ENCODE data around the gene DDAH2.

The DDAH2 gene, protein sequence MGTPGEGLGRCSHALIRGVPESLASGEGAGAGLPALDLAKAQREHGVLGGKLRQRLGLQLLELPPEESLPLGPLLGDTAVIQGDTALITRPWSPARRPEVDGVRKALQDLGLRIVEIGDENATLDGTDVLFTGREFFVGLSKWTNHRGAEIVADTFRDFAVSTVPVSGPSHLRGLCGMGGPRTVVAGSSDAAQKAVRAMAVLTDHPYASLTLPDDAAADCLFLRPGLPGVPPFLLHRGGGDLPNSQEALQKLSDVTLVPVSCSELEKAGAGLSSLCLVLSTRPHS

DNA sequence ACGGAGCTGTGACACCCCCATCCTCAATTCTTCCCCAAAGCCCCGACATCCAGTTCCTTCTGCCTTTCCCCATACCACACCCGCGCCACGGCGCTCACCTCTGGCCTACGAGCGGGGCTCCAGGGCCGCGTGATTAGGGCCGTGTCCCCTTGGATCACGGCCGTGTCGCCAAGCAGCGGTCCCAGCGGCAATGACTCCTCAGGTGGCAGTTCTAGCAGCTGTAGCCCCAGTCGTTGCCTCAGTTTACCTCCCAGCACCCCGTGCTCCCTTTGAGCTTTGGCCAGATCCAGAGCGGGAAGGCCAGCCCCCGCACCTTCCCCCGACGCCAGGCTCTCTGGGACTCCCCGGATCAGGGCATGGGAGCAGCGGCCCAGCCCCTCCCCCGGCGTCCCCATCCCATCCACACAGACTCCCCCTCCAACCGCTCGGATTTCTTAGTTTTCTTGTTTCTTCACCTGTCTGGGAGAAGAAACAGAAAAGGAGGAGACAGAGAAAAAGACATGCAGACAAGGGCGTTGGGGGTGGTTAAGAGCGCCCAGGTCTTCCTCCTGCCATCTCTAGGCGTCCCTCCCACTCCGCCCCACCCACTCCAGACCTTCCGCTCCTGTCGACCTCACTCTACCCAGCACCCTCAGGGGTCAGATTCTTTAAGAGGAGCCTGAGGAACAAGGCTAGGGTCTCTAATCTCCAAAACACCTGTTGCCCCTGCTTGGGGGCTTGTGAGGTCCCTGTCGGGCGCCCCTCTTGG is at the start of gene DDAH2:
Gene DDAH2 (minus strand): TSS at position 533 of the 748 bp plus-strand sequence. CDS start 138 bp downstream, at position 395.
- no peak for DNase-seq

- DNase-seq, result no peak
These were observed 49.1 kb upstream of the DDAH2 start for GRCh38 chr6:31778193-31778592.

- DNase-seq, result no peak
These were observed 48.6 kb upstream of the DDAH2 start for GRCh38 chr6:31777667-31778050.

DNA sequence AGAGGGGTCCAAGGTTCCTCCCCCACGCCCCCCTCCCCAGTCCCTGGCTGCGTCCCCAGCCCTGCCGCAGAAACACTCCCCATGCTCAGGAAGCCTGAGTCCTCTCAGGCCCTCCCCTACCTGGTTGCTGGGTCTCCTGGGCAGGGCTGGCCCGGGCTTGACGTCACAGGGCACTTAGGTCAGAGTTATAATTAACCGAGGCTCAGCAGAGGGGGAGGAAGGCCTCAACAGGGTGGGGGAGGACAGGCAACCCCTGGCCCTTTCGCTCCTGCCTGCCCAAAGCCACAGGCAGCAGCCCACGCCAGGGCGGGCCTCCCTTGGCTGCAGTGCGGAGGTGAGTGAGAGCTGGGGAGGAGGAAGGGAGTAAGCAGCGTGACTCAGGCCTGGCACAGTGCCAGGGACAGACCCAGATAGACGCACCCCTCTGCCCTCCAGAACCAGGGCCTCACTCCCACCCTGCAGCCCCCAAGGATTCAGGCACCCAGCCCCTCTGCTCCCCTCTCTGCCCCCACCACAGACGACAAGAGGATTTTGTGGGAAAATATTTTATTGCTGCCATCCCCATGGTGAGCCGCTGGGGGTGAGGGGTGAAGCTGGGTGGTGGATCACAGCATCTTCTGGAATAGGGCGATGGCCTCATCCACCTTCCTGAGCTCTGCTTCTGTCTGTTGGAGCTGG is 48.0 kb upstream of the DDAH2 start, which contains the start of gene VWA7:
Gene VWA7 (minus strand): TSS at position 340 of the 678 bp plus-strand sequence. CDS start 549 bp downstream, outside the sequence.
- DNase-seq, result peak; percentile 79

GRCh38 chr6:31776485-31776988 is 47.4 kb upstream of the DDAH2 start:
- no peak for DNase-seq

DNA sequence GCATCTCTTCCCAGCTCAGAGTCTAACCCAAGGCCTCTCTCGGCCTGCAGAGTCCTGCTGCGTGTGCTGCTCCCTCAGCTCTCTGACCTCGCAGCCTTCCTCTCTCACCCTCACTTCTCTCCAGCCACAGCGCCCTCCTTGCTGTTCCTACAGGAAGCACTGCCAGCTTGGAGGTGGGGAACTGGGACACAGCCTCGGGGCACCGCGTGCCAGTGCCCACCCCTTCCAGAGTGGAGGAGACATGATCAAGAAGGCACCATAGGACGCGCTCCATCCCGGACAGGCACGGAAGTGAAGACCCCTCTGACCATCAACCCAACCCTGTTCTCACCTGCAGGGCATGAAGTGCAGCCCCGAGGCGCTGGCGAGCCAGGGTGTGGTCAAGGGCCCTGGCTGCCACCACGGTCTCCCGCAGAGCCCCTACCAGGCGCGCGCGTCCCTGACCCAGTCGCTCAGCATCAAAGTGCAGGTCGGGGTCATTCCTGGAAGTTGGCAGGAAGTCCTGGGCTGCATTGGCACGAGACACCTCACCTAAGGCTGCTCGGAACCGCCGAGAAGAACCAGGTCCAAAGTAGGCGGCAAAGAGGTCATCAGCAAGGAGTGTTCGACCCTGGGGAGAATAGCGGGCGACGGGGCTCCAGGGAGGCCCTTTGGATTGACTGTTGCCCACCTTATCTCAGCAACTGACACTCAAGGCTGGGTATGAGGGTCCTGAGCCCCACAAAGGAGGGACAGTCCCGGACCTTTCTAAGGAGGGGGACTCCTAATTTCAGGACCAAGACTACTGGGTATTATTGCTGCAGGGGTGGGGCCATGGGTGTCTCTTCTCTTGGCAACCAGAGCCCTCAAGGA is 46.8 kb upstream of the DDAH2 start:
- no peak for DNase-seq

DNA sequence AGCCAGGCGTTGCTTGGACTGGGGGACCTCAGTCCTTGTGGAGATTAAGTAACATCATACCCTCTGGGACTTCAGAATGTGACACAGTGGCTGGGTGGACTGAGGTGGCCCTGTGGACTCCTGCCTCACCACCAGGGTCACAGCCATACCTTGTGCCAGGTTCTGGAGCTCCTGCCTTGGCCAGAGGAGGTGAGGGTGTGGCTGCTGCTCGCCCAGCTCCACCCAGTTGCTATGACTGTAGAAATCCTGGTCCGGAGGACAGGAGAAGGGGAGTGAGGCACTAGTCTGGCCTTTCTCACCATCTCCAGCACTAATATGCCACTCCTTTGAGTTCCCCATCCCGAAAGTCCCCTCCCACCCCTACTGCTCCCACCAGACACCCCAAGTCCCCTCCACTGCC is 46.1 kb upstream of the DDAH2 start:
- no peak for DNase-seq

DNA sequence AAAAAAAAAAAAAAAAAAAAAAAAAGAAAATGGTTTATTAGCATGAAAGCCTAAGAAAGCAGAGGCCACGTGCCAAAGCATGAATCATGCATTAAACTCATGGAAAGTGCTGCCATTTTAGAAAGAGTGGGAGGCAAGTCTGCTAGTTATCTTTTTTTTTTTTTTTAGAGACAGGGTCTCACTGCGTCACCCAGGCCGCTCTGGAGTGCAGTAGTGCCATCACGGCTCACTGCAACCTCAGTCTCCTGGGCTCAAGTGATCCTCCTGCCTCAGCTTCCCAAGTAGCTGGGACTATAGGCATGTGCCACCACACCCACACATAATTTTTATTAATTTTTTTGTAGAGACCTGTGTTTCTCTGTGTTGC is 42.9 kb upstream of the DDAH2 start:
- DNase-seq, result no peak

GRCh38 chr6:31770860-31771259 is 41.8 kb upstream of the DDAH2 start:
- DNase-seq, result no peak

DNA sequence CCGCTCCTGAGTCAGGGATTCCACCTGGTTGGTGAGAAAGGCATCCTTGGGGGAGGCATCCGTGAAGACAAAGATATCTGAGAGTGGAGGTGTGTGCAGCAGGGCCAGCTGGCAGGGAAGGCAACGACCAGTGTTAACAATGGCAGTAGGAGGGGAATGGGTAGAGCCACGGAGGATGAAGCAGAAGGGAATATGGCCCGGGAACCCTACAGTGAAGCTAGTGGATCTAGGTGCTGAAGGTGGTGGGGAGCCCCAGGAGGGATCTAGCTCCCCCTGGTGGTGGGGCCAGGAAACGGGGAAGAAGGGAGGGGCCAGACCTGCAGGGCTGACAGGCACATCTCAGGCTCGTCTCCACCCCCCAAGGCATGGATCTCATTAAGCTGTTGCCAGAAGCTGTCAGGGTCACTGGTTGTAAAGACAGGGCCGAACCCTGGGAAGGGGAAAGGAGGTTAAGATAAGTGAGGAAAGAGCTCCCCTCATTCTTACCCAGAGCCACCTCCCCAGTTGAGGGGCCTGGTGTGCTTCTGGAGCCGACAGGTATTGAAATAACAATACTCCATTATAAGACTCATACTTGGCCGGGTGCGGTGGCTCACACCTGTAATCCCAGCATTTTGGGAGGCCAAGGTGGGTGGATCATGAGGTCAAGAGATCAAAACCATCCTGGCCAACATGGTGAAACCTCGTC is 40.7 kb upstream of the DDAH2 start:
- peak; percentile 73 for DNase-seq

- DNase-seq, result no peak
These were observed 39.5 kb upstream of the DDAH2 start for GRCh38 chr6:31768363-31769257.

DNA sequence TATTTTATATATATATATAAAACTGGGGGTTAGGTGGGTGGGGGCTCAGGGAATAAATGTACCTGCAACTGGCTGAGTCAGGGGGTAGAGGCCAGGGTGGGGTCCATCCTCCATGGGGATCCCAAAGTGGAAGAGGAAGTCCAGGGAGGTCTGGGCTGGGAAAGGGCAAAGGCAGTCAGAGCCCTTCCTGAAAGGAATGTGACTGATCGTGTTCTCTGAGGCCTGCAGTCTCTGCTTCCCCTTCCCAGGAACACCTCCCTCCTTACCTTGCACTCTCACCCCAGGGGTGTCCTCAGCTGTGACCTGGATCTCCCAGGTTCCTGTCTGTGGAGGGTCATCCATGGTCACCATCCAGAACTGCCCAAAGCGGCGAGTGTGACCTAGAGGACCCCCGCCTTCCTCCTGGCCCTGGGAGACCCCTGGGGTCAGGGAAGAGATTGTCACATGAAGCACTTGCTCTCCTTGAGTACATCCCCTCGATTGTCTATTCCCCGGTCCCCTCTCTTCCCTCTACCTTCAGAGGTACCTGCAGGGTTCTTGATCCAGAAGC is 38.1 kb upstream of the DDAH2 start:
- DNase-seq, result no peak

DNA sequence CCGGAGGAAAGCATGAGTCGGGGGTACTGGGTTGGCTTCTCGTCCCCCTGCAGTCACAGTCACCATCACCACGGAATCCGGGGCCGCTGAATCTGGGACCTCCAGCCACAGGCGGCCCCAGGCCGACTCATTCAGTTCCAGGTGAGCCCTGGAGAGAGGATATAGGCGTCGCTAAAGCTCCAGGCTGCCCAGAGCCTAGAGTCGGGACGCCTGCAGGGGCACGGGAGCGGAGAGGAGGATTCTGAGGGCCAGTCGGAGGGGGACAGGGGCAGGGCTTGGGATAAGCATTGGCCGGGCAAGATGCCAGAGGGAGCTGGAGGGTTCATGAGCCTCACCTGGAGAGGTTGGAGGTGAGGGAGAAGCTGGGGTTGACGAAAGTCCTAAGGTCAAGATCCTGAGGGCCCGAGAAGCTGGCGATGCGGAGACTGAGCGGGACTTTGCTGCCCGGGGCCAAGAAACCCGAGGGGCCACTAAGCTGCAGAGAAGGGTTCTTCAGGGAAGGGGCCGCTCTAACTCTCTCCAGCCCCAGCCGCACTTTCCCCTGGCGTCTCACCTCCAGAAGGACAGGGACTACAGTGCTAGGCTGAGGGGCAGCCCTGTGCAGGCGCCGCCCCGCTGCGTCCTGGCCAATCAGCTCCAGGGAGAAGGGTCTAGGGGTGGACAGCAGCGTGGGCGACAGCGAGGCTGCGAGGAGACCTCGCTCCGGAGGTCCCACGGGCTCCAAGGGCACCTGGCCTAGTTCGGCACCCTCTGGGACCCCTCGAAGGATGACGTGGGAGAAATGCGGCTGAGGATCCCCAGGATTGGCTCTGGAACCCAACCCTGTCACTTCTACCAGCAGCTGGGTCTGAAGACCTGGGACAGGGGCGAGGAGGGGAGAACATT is 37.1 kb upstream of the DDAH2 start:
- no peak for DNase-seq

GRCh38 chr6:31765559-31765909 is 36.4 kb upstream of the DDAH2 start:
- DNase-seq, result no peak

- no peak for DNase-seq
These were observed 35.1 kb upstream of the DDAH2 start for GRCh38 chr6:31764198-31764597.

- DNase-seq, result no peak
These were observed 34.5 kb upstream of the DDAH2 start for GRCh38 chr6:31763619-31763940.

DNA sequence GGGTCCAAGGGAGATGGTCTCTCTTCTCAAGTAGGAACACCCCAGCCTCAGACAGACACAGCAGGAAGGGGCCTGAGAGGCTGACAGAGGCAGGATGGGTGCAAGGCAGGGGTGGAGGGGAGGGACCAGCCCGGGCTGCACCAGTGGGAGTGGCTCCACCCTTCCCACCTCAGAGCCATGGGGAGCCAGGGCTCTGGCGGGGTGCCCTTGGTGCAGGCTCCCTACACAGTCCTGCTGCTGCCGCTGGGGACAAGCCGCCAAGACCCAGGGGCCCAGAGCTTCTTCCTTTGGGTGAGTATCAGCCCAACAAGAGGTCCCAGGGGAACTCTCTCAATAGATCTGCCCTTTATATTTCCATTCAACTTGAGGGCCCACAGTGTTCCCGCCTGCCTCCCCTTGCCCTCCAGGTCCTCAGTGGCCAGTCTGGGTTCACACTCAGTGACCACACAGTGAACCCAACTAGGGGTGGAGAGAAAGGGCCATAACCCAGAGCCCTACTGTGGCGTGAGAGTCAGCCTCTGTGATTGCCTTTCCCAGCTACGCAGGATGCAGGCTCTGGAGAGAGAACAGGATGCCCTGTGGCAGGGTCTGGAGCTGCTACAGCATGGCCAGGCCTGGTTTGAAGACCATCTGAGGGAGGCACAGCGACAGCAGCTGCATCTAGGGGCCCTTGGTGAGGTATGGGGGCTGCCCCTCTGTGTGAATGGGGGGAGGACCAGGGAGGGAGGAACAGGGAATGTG is 33.9 kb upstream of the DDAH2 start:
- no peak for DNase-seq

DNA sequence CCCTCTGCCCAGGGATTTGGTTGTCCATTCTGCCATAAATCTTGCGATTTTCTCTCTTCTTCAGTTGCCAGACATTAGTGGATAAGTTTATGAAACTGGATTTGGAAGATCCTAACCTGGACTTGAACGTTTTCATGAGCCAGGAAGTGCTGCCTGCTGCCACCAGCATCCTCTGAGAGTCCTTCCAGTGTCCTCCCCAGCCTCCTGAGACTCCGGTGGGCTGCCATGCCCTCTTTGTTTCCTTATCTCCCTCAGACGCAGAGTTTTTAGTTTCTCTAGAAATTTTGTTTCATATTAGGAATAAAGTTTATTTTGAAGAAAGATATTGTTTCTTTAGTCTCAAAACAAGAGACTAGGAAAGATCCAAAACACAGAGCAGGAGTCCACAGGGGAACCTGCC is 33.3 kb upstream of the DDAH2 start, which contains the start of gene SAPCD1:
Gene SAPCD1 (plus strand): TSS at position 301 of the 400 bp plus-strand sequence. CDS start 399 bp downstream, outside the sequence.
- no peak for DNase-seq

- DNase-seq, result no peak
These were observed 32.2 kb upstream of the DDAH2 start for GRCh38 chr6:31761343-31761742.

All from stimulated activated naive CD4-positive, alpha-beta T cell treated with Interleukin-2 at 50 U/mL for 16 hours (primary cell).